GM10266 (cell line): Measurements from ENCODE around the gene TRAM2.

Experiments used
- DNase-seq: peaks from one replicate; pipeline ENCODE4 v3.0.0; 2012; ENCODE audit errors: extremely low spot score
- CTCF ChIP-seq: IDR thresholded peaks from 2 replicates; pipeline ENCODE4 v1.5.1; 2012; ENCODE audit warnings: mild to moderate bottlenecking, low read depth; ENCODE audit not compliant: control insufficient read depth, insufficient read depth; ENCODE audit errors: missing control alignments

TRAM2 gene

GRCh38 chr6:52566201-52566600 lies 10.7 kb downstream of the TRAM2 start:
- no peak for DNase-seq
- TF ChIP-seq CTCF, result no peak

DNA sequence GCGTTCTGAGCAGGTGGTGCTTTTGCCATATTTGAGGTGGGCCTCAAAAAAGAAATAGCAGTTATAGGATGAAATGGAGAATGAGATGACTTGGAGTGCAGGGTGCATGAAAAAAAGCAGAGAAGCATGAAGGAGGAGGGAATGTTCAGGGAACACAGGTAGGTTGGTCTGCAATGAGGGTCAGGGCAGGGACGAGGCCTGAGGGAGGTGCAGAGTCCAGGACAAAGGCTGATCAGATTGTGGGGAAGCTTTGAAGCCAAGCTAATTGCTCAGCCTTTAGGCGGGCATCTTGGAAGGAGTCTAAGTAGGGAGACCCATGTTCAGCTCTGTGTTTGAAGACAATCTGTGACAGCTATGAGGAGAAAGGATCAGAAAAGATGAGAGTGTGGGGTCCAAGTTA lies 12.0 kb downstream of the TRAM2 start:
- no peak for TF ChIP-seq CTCF
- no peak for DNase-seq

GRCh38 chr6:52562911-52563310 lies 13.9 kb downstream of the TRAM2 start:
- DNase-seq, result no peak
- no peak for TF ChIP-seq CTCF

DNA sequence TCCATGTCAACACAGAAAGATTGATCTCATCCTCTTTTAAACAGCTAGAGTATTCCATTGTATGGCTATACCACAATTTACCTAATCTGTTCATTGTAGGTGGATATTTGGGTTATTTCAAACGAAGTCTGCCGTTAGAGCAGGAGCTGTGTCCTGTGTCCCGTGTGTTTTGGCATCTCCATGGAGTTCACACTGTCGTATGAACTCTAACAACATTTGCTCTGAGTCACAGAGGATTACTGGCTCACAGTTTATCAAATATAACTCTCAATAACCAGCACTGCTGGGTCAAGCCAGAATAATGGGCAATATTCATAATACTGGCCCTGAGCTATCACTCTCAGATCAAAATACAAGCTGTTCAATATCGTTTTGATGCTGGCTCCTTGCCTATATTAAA lies 16.4 kb downstream of the TRAM2 start:
- DNase-seq, result no peak
- TF ChIP-seq CTCF, result no peak

DNA sequence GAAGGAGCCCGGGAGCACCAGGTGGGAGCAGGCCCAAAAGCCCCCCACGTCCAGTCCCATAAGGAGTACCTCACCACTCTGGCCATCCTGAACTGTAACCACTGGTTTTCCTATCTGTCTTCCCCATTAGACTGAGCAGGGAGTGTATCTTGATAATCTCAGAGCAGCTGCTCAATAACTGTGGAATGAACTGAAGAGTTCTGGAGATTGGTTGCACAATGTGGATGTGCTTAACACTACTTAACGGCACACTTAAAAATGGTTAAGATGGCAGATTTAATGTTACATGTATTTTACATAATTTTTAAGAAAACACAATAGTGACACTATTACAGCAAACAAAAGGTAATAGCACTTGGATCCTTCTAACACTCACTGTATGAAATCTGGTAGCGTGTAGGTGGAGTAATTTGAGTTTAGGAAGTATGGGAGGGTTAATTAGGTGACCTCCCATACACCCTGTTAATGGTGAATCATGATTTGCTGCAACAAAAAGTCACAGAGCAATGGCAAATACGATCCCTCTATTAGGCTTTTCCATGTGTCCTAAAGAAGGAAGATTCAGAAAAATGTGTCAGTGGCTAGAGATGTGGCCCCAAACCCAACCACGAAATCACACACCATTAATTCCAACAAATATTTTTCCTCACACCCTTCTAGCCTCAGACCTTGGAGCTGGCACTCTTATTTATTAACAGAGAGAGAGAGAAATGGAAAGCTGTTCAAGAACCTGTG lies 18.4 kb downstream of the TRAM2 start:
- DNase-seq, result no peak
- no peak for TF ChIP-seq CTCF

GRCh38 chr6:52557389-52558265 lies 19.2 kb downstream of the TRAM2 start:
- no peak for DNase-seq

More at GRCh38 chr6:52557389-52558265, 19.2 kb downstream of the TRAM2 start:
- no peak for TF ChIP-seq CTCF
